ENCODE data around the gene AREL1.

Gene AREL1

GRCh38 chr14:74697011-74697410 is 15.9 kb downstream of the AREL1 start:
- no peak for DNase-seq

- no peak for DNase-seq
Measured at GRCh38 chr14:74695406-74695805, 17.5 kb downstream of the AREL1 start.

- DNase-seq: no peak
Measured at GRCh38 chr14:74693191-74693590, 19.7 kb downstream of the AREL1 start.

GRCh38 chr14:74691456-74691855 is 21.4 kb downstream of the AREL1 start:
- DNase-seq: no peak

GRCh38 chr14:74685921-74686678 is 26.8 kb downstream of the AREL1 start:
- no peak for DNase-seq

GRCh38 chr14:74685056-74685455 is 27.8 kb downstream of the AREL1 start:
- no peak for DNase-seq

GRCh38 chr14:74684434-74684833 is 28.4 kb downstream of the AREL1 start:
- DNase-seq: no peak

- DNase-seq: no peak
Measured at GRCh38 chr14:74683406-74683805, 29.5 kb downstream of the AREL1 start.

GRCh38 chr14:74682169-74682952 is 30.5 kb downstream of the AREL1 start:
- DNase-seq: no peak

- DNase-seq: no peak
Measured at GRCh38 chr14:74675219-74675618, 37.7 kb downstream of the AREL1 start.

GRCh38 chr14:74673768-74674167 is 39.1 kb downstream of the AREL1 start:
- no peak for DNase-seq

- DNase-seq: no peak
Measured at GRCh38 chr14:74671789-74672188, 41.1 kb downstream of the AREL1 start.

GRCh38 chr14:74670726-74671411 is 42.0 kb downstream of the AREL1 start:
- no peak for DNase-seq

- DNase-seq: no peak
Measured at GRCh38 chr14:74669846-74670245, 43.0 kb downstream of the AREL1 start.

- DNase-seq: no peak
Measured at GRCh38 chr14:74669256-74669655, 43.6 kb downstream of the AREL1 start.

GRCh38 chr14:74667758-74668157 is 45.1 kb downstream of the AREL1 start:
- DNase-seq: no peak

GRCh38 chr14:74664717-74665116 is 48.2 kb downstream of the AREL1 start:
- DNase-seq: no peak

- DNase-seq: no peak
Measured at GRCh38 chr14:74663884-74664283, 49.0 kb downstream of the AREL1 start.

- no peak for DNase-seq
Measured at GRCh38 chr14:74661726-74662450, 51.0 kb downstream of the AREL1 start.

- DNase-seq: no peak
Measured at GRCh38 chr14:74660863-74661262, 52.0 kb downstream of the AREL1 start.

- no peak for DNase-seq
Measured at GRCh38 chr14:74660167-74660566, 52.7 kb downstream of the AREL1 start.

GRCh38 chr14:74658535-74659131 is 54.2 kb downstream of the AREL1 start:
- no peak for DNase-seq

- no peak for DNase-seq
Measured at GRCh38 chr14:74656964-74657363, 55.9 kb downstream of the AREL1 start.

Data from activated naive CD4-positive, alpha-beta T cell treated with Interleukin-2 at 50 U/mL for 16 hours (primary cell).